OCI-LY3 (cell line): ENCODE data around the gene FBP1.
"Not testable (repeated sequence)": the region's sequence is repeated elsewhere in the genome, so short reads cannot be mapped to it uniquely, and the experiment has no call there.

Experiments
- H2AFZ ChIP-seq: fragments of 200-600, 300-600 bp; shearing (Covaris generic); 2 replicates; pipeline ENCODE4 v1.6.0; 2014; ENCODE audit warnings: antibody characterized with exemption, low read depth, low read length
- H3K27ac ChIP-seq: fragments of 200-600, 300-600 bp; sonication (generic); 2 replicates; pipeline ENCODE4 v1.5.1; 2014; ENCODE audit warnings: mild to moderate bottlenecking, low read length, moderate library complexity, mixed read lengths
- H3K27me3 ChIP-seq: fragments of 200-600, 300-600 bp; sonication (generic); 2 replicates; pipeline ENCODE4 v1.6.1; 2014; ENCODE audit warnings: low read depth, low read length, mixed read lengths
- H3K36me3 ChIP-seq: fragments of 200-600, 300-600 bp; sonication (generic); replicated peaks from 2 replicates; pipeline ENCODE3; 2014; ENCODE audit warnings: low read depth, low read length, mixed read lengths
- H3K4me1 ChIP-seq: fragments of 300-600, 200-600 bp; sonication (generic); 2 replicates; pipeline ENCODE4 v1.6.1; 2014; ENCODE audit warnings: low read length, mixed read lengths
- H3K4me2 ChIP-seq: fragments of 200-600, 300-600 bp; sonication (generic); 2 replicates; pipeline ENCODE4 v1.6.1; 2014; ENCODE audit warnings: low read length, mixed read lengths
- H3K4me3 ChIP-seq: fragments of 300-600, 200-600 bp; sonication (generic); 2 replicates; pipeline ENCODE4 v1.5.1; 2014; ENCODE audit warnings: antibody characterized with exemption, mild to moderate bottlenecking, low read length, moderate library complexity
- H3K79me2 ChIP-seq: fragments of 300-600, 200-600 bp; shearing (Covaris generic); 2 replicates; pipeline ENCODE4 v1.6.1; 2014; ENCODE audit warnings: mild to moderate bottlenecking, low read length, mixed read lengths
- H3K9ac ChIP-seq: fragments of 300-600, 200-600 bp; shearing (Covaris generic); 2 replicates; pipeline ENCODE4 v1.6.0; 2014; ENCODE audit warnings: mild to moderate bottlenecking, low read length, moderate library complexity
- H3K9me3 ChIP-seq: fragments of 200-600, 300-600 bp; shearing (Covaris generic); 2 replicates; pipeline ENCODE4 v1.6.1; 2014; ENCODE audit warnings: low read length, mixed read lengths; ENCODE audit not compliant: insufficient read depth
- H4K20me1 ChIP-seq: fragments of 200-600, 300-600 bp; sonication (generic); 2 replicates; pipeline ENCODE4 v1.6.1; 2016; ENCODE audit warnings: low read length, mixed read lengths; ENCODE audit not compliant: insufficient read depth
- EZH2phosphoT487 ChIP-seq: fragments of 200-600 bp; shearing (Covaris generic); IDR thresholded peaks from 2 replicates; pipeline ENCODE4 v1.6.1; 2018; ENCODE audit warnings: antibody characterized with exemption, mixed run types, low read depth
- TF ChIP-seq, protein P1 (sequence below): fragments of 200-600, 300-600 bp; sonication (generic); IDR thresholded peaks from 2 replicates; pipeline ENCODE4 v1.5.1; 2014; ENCODE audit warnings: antibody characterized with exemption, low read length, low read depth

Gene FBP1

DNA sequence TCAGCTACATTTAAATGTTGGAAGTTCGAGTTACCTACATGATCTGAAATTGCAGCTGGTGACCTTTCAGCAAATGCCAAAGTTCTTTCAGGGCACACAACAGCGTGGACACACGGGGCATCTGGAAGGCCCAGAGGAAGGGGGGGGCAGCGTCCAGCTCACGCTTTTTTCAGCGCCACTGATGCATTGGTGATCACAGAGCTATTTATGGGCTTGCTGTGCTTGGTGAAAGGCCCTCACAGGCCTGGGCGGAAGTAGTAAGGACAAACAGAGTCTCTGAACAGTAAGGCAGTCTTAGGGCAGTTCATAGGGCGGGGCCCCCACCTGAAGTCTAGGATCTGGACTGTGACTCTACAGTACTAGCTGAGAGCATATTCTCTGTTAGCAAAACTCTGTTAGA is 39.1 kb downstream of the FBP1 start:
- Histone ChIP-seq H3K4me2 (no peak overlapping the region), H3K9me3 (no peaks in the 10 kb centered on the region), H3K4me3 (no peak overlapping the region), H4K20me1 (no peaks in the 10 kb centered on the region), H3K27me3 (peaks cover 15% of the 10 kb centered on the region), H3K79me2 (no peaks in the 10 kb centered on the region), H3K9ac (no peak overlapping the region), H3K4me1 (peaks cover 36% of the 10 kb centered on the region), H3K27ac (no peak overlapping the region), H3K36me3 (no peaks in the 10 kb centered on the region), H2AFZ (no peak overlapping the region)
- TF ChIP-seq EZH2phosphoT487: no peak
- TF ChIP-seq, protein P1, sequence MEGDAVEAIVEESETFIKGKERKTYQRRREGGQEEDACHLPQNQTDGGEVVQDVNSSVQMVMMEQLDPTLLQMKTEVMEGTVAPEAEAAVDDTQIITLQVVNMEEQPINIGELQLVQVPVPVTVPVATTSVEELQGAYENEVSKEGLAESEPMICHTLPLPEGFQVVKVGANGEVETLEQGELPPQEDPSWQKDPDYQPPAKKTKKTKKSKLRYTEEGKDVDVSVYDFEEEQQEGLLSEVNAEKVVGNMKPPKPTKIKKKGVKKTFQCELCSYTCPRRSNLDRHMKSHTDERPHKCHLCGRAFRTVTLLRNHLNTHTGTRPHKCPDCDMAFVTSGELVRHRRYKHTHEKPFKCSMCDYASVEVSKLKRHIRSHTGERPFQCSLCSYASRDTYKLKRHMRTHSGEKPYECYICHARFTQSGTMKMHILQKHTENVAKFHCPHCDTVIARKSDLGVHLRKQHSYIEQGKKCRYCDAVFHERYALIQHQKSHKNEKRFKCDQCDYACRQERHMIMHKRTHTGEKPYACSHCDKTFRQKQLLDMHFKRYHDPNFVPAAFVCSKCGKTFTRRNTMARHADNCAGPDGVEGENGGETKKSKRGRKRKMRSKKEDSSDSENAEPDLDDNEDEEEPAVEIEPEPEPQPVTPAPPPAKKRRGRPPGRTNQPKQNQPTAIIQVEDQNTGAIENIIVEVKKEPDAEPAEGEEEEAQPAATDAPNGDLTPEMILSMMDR: no peak

- H2AFZ ChIP-seq: no peak overlapping the region
- H3K9ac ChIP-seq: no peak overlapping the region
- H3K4me3 ChIP-seq: no peak overlapping the region
- peaks cover 38% of the 10 kb centered on the region for H3K4me1 ChIP-seq
- no peaks in the 10 kb centered on the region for H3K36me3 ChIP-seq
- TF ChIP-seq EZH2phosphoT487: no peak
- TF ChIP-seq, protein P1: no peak
- H3K9me3 ChIP-seq: no peaks in the 10 kb centered on the region
- no peak overlapping the region; the same call in 1 of the 2 replicates for H3K4me2 ChIP-seq
- H3K27ac ChIP-seq: no peak overlapping the region
- peaks cover 5% of the 10 kb centered on the region for H3K27me3 ChIP-seq
- H3K79me2 ChIP-seq: no peaks in the 10 kb centered on the region
- no peaks in the 10 kb centered on the region for H4K20me1 ChIP-seq
Observed at GRCh38 chr9:94599102-94599501, 40.2 kb downstream of the FBP1 start.

- Histone ChIP-seq H3K9ac (no peak within 1 kb of the TSS), H3K27ac (no peak within 1 kb of the TSS), H3K4me2 (peak within 1 kb of the TSS; percentile 56), H3K36me3 (no peaks in the 10 kb centered on the region), H4K20me1 (no peaks in the 10 kb centered on the region), H2AFZ (0 out of 2 replicates have a peak within 1 kb of the TSS, but pooled peaks have one; percentile 77), H3K9me3 (no peaks in the 10 kb centered on the region), H3K79me2 (no peaks in the 10 kb centered on the region), H3K4me1 (peaks cover 19% of the 10 kb centered on the region), H3K4me3 (peak within 1 kb of the TSS; percentile 47; the same call in 1 of the 2 replicates), H3K27me3 (no peaks in the 10 kb centered on the region; the same call in 1 of the 2 replicates)
- no peak for TF ChIP-seq EZH2phosphoT487
- TF ChIP-seq, protein P1: no peak
Observed at GRCh38 chr9:94593459-94594345, 45.6 kb downstream of the FBP1 start, which contains the start of gene FBP2. Gene FBP2 (minus strand): TSS chr9:94593824. CDS start chr9:94593726, 98 bp downstream.

DNA sequence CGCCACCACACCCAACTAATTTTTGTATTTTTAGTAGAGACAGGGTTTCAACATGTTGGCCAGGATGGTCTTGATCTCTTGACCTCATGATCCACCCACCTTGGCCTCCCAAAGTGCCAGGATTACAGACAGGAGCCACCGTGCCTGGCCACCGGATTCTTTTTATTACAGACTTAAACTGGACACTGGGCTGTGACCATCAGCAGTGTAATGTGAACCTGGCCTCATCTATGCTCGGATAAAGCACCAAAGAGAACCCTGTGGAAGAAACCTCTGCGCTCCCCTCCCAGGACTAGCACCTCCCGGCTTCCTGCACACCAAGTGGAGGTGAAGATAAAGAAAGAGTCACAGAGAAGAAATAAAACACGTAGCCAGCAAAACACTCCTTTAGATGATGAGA is 46.6 kb downstream of the FBP1 start:
- H3K79me2 ChIP-seq, H3K36me3 ChIP-seq, H3K27me3 ChIP-seq, H3K9ac ChIP-seq, H3K9me3 ChIP-seq, H3K4me2 ChIP-seq, H3K4me3 ChIP-seq, H3K4me1 ChIP-seq, H3K27ac ChIP-seq, H2AFZ ChIP-seq, H4K20me1 ChIP-seq: not testable (repeated sequence)
